A549 (cell line): Measurements from ENCODE around the gene SMC1A. TPM values are rescaled to one million over a fixed set of nuclear protein-coding genes. Genes with fewer than 3 reads are reported as not detected.
A peak's percentile ranks its signal among the peaks of the same experiment; 100 is the strongest.
"Not testable (repeated sequence)": the region's sequence is repeated elsewhere in the genome, so short reads cannot be mapped to it uniquely, and the experiment has no call there.

Experiments
- ATAC-seq, 2 experiments: fragments of 200-7000 bp in 1 of 2; fragments of >200 bp in 1 of 2; cut with Nextera tagmentation in 1 of 2; cut with Tn5 transposase in 1 of 2; 3 replicates each; pipeline versions ENCODE4 v1.8.0 to v1.9.1; 2018 to 2020; ENCODE audit warnings: mild to moderate bottlenecking in 1 of 2, moderate library complexity in 1 of 2
- CTCF ChIA-PET: fragments of 300-600 bp; sonication (Branson Sonifier 250); formaldehyde crosslinking; extraction: SDS; loops from one replicate; lab custom pipeline; 2021; ENCODE audit warnings: antibody characterized with exemption, inconsistent platforms; lab: Yijun Ruan, JAX
- POLR2A ChIA-PET: fragments of 350-600 bp; formaldehyde crosslinking; extraction: SDS; loops from one replicate; lab custom pipeline; 2021; ENCODE audit warnings: antibody characterized with exemption, inconsistent platforms; lab: Yijun Ruan, JAX
- DNase-seq, 2 experiments: peaks; one replicate each; pipeline versions ENCODE4 v3.0.0 to v3.0.0-alpha.2; 2011 to 2016; ENCODE audit warnings: low read depth in 1 of 2, low spot score in 1 of 2
- FAIRE-seq: peaks from 2 replicates; lab custom pipeline; 2011; peaks lifted over from hg19 to GRCh38; lab: Jason Lieb, UNC
- H3K27ac ChIP-seq, 2 experiments: fragments of >200 bp; sonication (Bioruptor Twin); formaldehyde crosslinking; 3 replicates each; pipeline ENCODE4 v1.5.1; 2016 to 2017
- H3K4me1 ChIP-seq: fragments of >200 bp; sonication (Bioruptor Twin); formaldehyde crosslinking; 3 replicates; pipeline ENCODE4 v1.6.1; 2016
- H3K4me2 ChIP-seq: fragments of >200 bp; sonication (Bioruptor Twin); formaldehyde crosslinking; 3 replicates; pipeline ENCODE4 v1.6.1; 2016
- H3K4me3 ChIP-seq: fragments of >200 bp; sonication (Bioruptor Twin); formaldehyde crosslinking; 3 replicates; pipeline ENCODE4 v1.5.1; 2016
- H3K9me3 ChIP-seq: fragments of >200 bp; sonication (Bioruptor Twin); formaldehyde crosslinking; 3 replicates; pipeline ENCODE4 v1.6.1; 2016
- BHLHE40 ChIP-seq: IDR thresholded peaks from 2 replicates; pipeline ENCODE4 v1.6.1; 2012; ENCODE audit warnings: low read depth, low read length, inconsistent platforms
- CBX2 ChIP-seq: fragments of 200-600 bp; sonication (generic); IDR thresholded peaks from 2 replicates; pipeline ENCODE4 v1.6.1; 2016; ENCODE audit warnings: low read depth, mild to moderate bottlenecking, borderline replicate concordance
- CEBPB ChIP-seq, 2 experiments: fragments of >200 bp in 1 of 2; sonication (Bioruptor Twin) in 1 of 2; formaldehyde crosslinking in 1 of 2; IDR thresholded peaks; 2 replicates each; pipeline ENCODE4 v1.6.1; 2012 to 2016
- CHD2 ChIP-seq: fragments of 150-350 bp; IDR thresholded peaks from 2 replicates; pipeline ENCODE4 v1.6.1; 2014; ENCODE audit warnings: low read length; ENCODE audit not compliant: partially characterized antibody
- FOSB ChIP-seq: fragments of 250-450 bp; sonication (Bioruptor Pico); IDR thresholded peaks from 2 replicates; pipeline ENCODE4 v1.5.0; 2020; ENCODE audit warnings: mild to moderate bottlenecking, moderate library complexity
- HDAC2 ChIP-seq: fragments of 200-600 bp; sonication (generic); IDR thresholded peaks from 2 replicates; pipeline ENCODE4 v1.6.1; 2016
- HEYL ChIP-seq: fragments of 250-450 bp; sonication (Bioruptor Pico); IDR thresholded peaks from 2 replicates; pipeline ENCODE4 v1.8.0; 2021; ENCODE audit warnings: mild to moderate bottlenecking, moderate library complexity
- HOXA7 ChIP-seq: fragments of 250-450 bp; sonication (Bioruptor Pico); IDR thresholded peaks from 2 replicates; pipeline ENCODE4 v1.5.0; 2020; ENCODE audit warnings: mild to moderate bottlenecking, moderate library complexity
- HOXB5 ChIP-seq: fragments of 250-450 bp; sonication (Bioruptor Pico); IDR thresholded peaks from 2 replicates; pipeline ENCODE4 v1.5.0; 2020; ENCODE audit warnings: mild to moderate bottlenecking, moderate library complexity
- JUN ChIP-seq, 2 experiments: fragments of >200 bp; sonication (Bioruptor Twin); formaldehyde crosslinking; IDR thresholded peaks; 2 replicates in 1 of 2; 3 replicates in 1 of 2; pipeline ENCODE4 v1.6.1; 2016 to 2017
- MAFK ChIP-seq: fragments of 450-650 bp; IDR thresholded peaks from 2 replicates; pipeline ENCODE4 v1.6.1; 2014; ENCODE audit not compliant: partially characterized antibody
- MYC ChIP-seq: IDR thresholded peaks from 2 replicates; pipeline ENCODE4 v1.6.1; 2012; ENCODE audit warnings: mild to moderate bottlenecking, inconsistent platforms, low read length, improper control_type of control experiment, borderline replicate concordance
- NFE2L2 ChIP-seq: fragments of 150-350 bp; conservative IDR thresholded peaks from 2 replicates; pipeline ENCODE4 v1.6.1; 2014; ENCODE audit warnings: low read length
- POLR2A ChIP-seq: IDR thresholded peaks from 2 replicates; pipeline ENCODE4 v1.6.1; 2012; ENCODE audit warnings: mild to moderate bottlenecking, low read length
- RAD21 ChIP-seq, 2 experiments: fragments of >200 bp in 1 of 2; sonication (Bioruptor Twin) in 1 of 2; formaldehyde crosslinking in 1 of 2; IDR thresholded peaks in 1 of 2; conservative IDR thresholded peaks in 1 of 2; 2 replicates in 1 of 2; 3 replicates in 1 of 2; pipeline ENCODE4 v1.6.1; 2012 to 2018; ENCODE audit warnings: inconsistent platforms in 1 of 2
- RARB ChIP-seq: fragments of 250-450 bp; sonication (Bioruptor Pico); IDR thresholded peaks from 2 replicates; pipeline ENCODE4 v1.8.0; 2021; ENCODE audit warnings: mild to moderate bottlenecking, moderate library complexity
- RFX5 ChIP-seq: fragments of 450-650 bp; IDR thresholded peaks from 2 replicates; pipeline ENCODE4 v1.7.1; 2014; ENCODE audit warnings: antibody characterized with exemption, mild to moderate bottlenecking, moderate library complexity
- RNF2 ChIP-seq: fragments of 200-600 bp; sonication (generic); IDR thresholded peaks from 2 replicates; pipeline ENCODE4 v1.6.1; 2016; ENCODE audit warnings: low read depth, mild to moderate bottlenecking, antibody characterized with exemption, moderate library complexity, borderline replicate concordance
- SREBF2 ChIP-seq: fragments of 450-650 bp; IDR thresholded peaks from 2 replicates; pipeline ENCODE4 v1.6.1; 2014; ENCODE audit warnings: mild to moderate bottlenecking, moderate library complexity
- TFCP2L1 ChIP-seq: fragments of 250-450 bp; sonication (Bioruptor Pico); IDR thresholded peaks from 2 replicates; pipeline ENCODE4 v1.5.0; 2021; ENCODE audit warnings: mild to moderate bottlenecking
- ZC3H11A ChIP-seq: fragments of 450-650 bp; IDR thresholded peaks from 2 replicates; pipeline ENCODE4 v1.6.1; 2014; ENCODE audit warnings: antibody characterized with exemption, mild to moderate bottlenecking
- ZFP36 ChIP-seq: fragments of 450-650 bp; IDR thresholded peaks from 2 replicates; pipeline ENCODE4 v1.6.1; 2014; ENCODE audit warnings: borderline replicate concordance; ENCODE audit not compliant: partially characterized antibody
- WGBS: methylation state at CpG from one replicate; pipeline ENCODE4 v1.1.6; 2017; ENCODE audit errors: missing lambda C conversion rate; 5-methylcytosine and 5-hydroxymethylcytosine counted together
- polyA plus RNA-seq, 4 experiments: library from polyadenylated mRNA; depleted of rRNA in 3 of 4; stranded (reverse); fragments of >200 nt; fragmentation: RNase III in 1 of 4; extraction: RNeasy Plus Mini Kit Qiagen cat#74134 plus additional on column Dnase treatment in 1 of 4; gene quantifications; 2 replicates in 3 of 4; 3 replicates in 1 of 4; pipeline ENCODE4 v1.2.3, GENCODE V29; 2011 to 2017
- TF ChIP-seq, protein P1 (sequence below): IDR thresholded peaks from 2 replicates; pipeline ENCODE4 v1.6.1; 2012
- TF ChIP-seq, protein P2 (sequence below): fragments of >200 bp; sonication (Bioruptor Twin); formaldehyde crosslinking; IDR thresholded peaks from 2 replicates; pipeline ENCODE4 v1.6.1; 2016
- TF ChIP-seq, protein P3 (sequence below): fragments of 450-650 bp; IDR thresholded peaks from 2 replicates; pipeline ENCODE4 v1.6.1; 2014; ENCODE audit warnings: antibody characterized with exemption
- TF ChIP-seq, protein P4 (sequence below): fragments of 250-450 bp; sonication (Bioruptor Pico); IDR thresholded peaks from 2 replicates; pipeline ENCODE4 v1.5.0; 2020; ENCODE audit warnings: low read depth, mild to moderate bottlenecking, moderate library complexity
- TF ChIP-seq, protein P5 (sequence below): IDR thresholded peaks from 2 replicates; pipeline ENCODE4 v1.6.1; 2012; ENCODE audit warnings: low read depth, borderline replicate concordance
- TF ChIP-seq, protein P6 (sequence below): IDR thresholded peaks from 2 replicates; pipeline ENCODE4 v1.6.1; 2012

Gene SMC1A
- polyA plus RNA-seq, 2 of the 4 experiments (the other 2 are of a cell fraction) = 76.7 to 100 TPM

DNA sequence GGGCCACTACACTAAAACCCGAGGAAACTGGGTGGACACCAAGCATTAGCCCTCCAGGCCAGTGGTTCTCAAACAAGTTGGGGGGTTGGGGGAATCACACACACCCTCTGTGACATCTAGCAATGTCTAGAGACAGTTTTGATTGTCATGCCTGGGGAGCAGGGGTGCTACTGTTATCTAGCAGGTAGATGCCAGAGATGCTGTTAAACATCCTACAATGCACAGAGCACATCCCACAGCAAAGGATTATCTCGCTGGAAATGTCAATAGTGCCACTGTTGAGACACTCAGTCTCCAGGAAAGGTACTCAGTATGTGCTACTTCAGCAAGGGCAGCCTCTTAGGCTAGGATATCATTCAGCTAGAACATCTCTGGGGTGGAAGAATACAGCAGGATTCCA lies 1.3 kb downstream of the SMC1A start (continued):
- TF ChIP-seq, protein P1, sequence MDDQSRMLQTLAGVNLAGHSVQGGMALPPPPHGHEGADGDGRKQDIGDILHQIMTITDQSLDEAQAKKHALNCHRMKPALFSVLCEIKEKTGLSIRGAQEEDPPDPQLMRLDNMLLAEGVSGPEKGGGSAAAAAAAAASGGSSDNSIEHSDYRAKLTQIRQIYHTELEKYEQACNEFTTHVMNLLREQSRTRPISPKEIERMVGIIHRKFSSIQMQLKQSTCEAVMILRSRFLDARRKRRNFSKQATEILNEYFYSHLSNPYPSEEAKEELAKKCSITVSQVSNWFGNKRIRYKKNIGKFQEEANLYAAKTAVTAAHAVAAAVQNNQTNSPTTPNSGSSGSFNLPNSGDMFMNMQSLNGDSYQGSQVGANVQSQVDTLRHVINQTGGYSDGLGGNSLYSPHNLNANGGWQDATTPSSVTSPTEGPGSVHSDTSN = no peak
- TF ChIP-seq CHD2 = no peak
- no peak for TF ChIP-seq TFCP2L1 (CRISPR knock-in tag)
- TF ChIP-seq MYC = no peak
- no peak for TF ChIP-seq RNF2
- TF ChIP-seq HOXA7 = no peak
- no peak for TF ChIP-seq POLR2A
- TF ChIP-seq RFX5 = no peak
- no peak for TF ChIP-seq HOXB5 (CRISPR knock-in tag)
- no peak for TF ChIP-seq HEYL
- TF ChIP-seq, protein P2, sequence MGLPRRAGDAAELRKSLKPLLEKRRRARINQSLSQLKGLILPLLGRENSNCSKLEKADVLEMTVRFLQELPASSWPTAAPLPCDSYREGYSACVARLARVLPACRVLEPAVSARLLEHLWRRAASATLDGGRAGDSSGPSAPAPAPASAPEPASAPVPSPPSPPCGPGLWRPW = no peak
- TF ChIP-seq FOSB = no peak
- TF ChIP-seq, all 56 proteins: peak for 0

DNA sequence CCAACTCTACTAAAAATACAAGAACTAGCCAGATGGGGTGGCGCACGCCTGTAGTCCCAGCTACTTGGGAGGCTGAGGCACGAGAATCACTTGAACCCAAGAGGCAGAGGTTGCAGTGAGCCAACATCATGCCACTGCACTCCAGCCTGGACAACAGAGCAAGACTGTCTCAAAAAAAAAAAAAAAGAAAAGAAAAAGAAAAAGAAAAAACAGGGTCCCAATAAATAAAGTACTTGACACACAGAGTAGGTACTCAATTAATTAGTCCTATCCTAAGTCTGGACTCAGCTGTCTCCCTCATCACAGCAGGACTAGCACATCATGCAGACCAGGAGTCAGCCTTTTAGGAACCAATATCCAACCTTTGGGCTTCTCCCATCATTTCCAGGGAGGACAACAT lies 2.1 kb downstream of the SMC1A start:
- H3K27ac ChIP-seq, ATAC-seq, POLR2A ChIA-PET, FAIRE-seq, H3K4me3 ChIP-seq, DNase-seq, H3K9me3 ChIP-seq: not testable (repeated sequence)
- 97% methylated on average over 3 of the region's 3 CpGs for WGBS
- CTCF ChIA-PET = interaction anchor here (2.3 kb wide), 1 partner anchor 61 kb away, joined by 7 read pairs; no protein-coding TSS in a partner anchor
- Histone ChIP-seq H3K4me1 (peaks cover 13% of the 10 kb centered on the region; the same call in 1 of the 3 replicates), H3K4me2 (peak overlapping the region; percentile 86)

DNA sequence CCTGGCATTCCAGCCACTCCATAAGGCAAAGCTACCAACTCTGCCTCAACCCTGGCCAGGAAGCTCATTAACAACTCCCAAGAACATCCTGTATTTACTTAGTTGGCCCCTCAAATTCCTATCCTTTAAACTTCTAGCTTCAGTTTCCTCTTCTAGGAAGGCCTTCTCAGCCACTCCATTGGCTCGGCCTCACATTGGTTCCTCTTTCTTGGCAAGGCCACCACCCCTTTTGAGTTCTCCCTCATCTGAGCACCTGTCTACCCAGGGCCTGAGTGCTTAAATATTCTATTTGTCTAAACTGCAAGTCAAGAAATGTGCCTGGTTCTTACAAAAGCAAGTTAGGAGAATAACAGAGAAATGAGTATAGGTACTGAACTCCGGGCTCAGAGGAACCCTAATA lies 10.0 kb downstream of the SMC1A start:
- TF ChIP-seq MAFK (no peak), SREBF2 (no peak), NFE2L2 (no peak), ZC3H11A (no peak), ZFP36 (no peak), RAD21 (conservative IDR thresholded peaks at IDR 0.05 in 1 of 2, IDR thresholded peaks at IDR 0.05 in 1 of 2) (no peak), FOSB (no peak), CBX2 (no peak), RARB (CRISPR knock-in tag) (no peak), CEBPB (IDR thresholded peaks at IDR 0.05) (no peak), HOXB5 (CRISPR knock-in tag) (no peak), BHLHE40 (no peak), RFX5 (no peak), HDAC2 (no peak), JUN (IDR thresholded peaks at IDR 0.05) (no peak)
- TF ChIP-seq, protein P3, sequence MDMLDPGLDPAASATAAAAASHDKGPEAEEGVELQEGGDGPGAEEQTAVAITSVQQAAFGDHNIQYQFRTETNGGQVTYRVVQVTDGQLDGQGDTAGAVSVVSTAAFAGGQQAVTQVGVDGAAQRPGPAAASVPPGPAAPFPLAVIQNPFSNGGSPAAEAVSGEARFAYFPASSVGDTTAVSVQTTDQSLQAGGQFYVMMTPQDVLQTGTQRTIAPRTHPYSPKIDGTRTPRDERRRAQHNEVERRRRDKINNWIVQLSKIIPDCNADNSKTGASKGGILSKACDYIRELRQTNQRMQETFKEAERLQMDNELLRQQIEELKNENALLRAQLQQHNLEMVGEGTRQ = no peak
- TF ChIP-seq, protein P4, sequence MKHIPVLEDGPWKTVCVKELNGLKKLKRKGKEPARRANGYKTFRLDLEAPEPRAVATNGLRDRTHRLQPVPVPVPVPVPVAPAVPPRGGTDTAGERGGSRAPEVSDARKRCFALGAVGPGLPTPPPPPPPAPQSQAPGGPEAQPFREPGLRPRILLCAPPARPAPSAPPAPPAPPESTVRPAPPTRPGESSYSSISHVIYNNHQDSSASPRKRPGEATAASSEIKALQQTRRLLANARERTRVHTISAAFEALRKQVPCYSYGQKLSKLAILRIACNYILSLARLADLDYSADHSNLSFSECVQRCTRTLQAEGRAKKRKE (CRISPR knock-in tag) = no peak
- TF ChIP-seq, protein P5, sequence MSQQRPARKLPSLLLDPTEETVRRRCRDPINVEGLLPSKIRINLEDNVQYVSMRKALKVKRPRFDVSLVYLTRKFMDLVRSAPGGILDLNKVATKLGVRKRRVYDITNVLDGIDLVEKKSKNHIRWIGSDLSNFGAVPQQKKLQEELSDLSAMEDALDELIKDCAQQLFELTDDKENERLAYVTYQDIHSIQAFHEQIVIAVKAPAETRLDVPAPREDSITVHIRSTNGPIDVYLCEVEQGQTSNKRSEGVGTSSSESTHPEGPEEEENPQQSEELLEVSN = no peak
- TF ChIP-seq, protein P6, sequence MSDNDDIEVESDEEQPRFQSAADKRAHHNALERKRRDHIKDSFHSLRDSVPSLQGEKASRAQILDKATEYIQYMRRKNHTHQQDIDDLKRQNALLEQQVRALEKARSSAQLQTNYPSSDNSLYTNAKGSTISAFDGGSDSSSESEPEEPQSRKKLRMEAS = no peak
- TF ChIP-seq, protein P1 = no peak
- ATAC-seq = no peak
- FAIRE-seq = no peak
- no peak overlapping the region for H3K4me3 ChIP-seq
- no peak overlapping the region for H3K27ac ChIP-seq
- POLR2A ChIA-PET = no interaction called here
- no peak overlapping the region for H3K4me2 ChIP-seq
- no peak for DNase-seq
- no peaks in the 10 kb centered on the region for H3K9me3 ChIP-seq
- CTCF ChIA-PET = interaction anchor here (1.2 to 1.4 kb wide), 2 partner anchors 24 to 33 kb away, joined by 3 to 5 read pairs; no protein-coding TSS in a partner anchor
- 95% methylated on average over 2 of the region's 2 CpGs for WGBS
- H3K4me1 ChIP-seq = no peaks in the 10 kb centered on the region
